SJCRH30 (cell line): ENCODE results near the gene RORB. TPM values are rescaled to one million over a fixed set of nuclear protein-coding genes. Genes with fewer than 3 reads are reported as not detected.

ENCODE experiments used
- DNase-seq, 2 experiments: peaks; one replicate each; pipeline ENCODE4 v3.0.0-alpha.2; 2015 to 2020
- H3K27ac ChIP-seq: fragments of 250-450 bp; sonication (Bioruptor Pico); 2 replicates; pipeline ENCODE4 v1.5.1; 2020; ENCODE audit warnings: mild to moderate bottlenecking, moderate library complexity
- H3K27me3 ChIP-seq: fragments of 250-450 bp; sonication (Bioruptor Pico); 2 replicates; pipeline ENCODE4 v1.5.1; 2020; ENCODE audit warnings: mild to moderate bottlenecking, moderate library complexity
- H3K36me3 ChIP-seq: fragments of 250-450 bp; sonication (Bioruptor Pico); 2 replicates; pipeline ENCODE4 v1.5.1; 2020; ENCODE audit warnings: mild to moderate bottlenecking, moderate library complexity
- H3K4me1 ChIP-seq: fragments of 250-450 bp; sonication (Bioruptor Pico); 2 replicates; pipeline ENCODE4 v1.5.1; 2020; ENCODE audit warnings: mild to moderate bottlenecking, moderate library complexity
- H3K4me3 ChIP-seq: fragments of 250-450 bp; sonication (Bioruptor Pico); 2 replicates; pipeline ENCODE4 v1.5.1; 2020; ENCODE audit warnings: mild to moderate bottlenecking, moderate library complexity
- H3K9me3 ChIP-seq: fragments of 250-450 bp; sonication (Bioruptor Pico); replicated peaks from 2 replicates; pipeline ENCODE4 v1.5.1; 2020; ENCODE audit warnings: mild to moderate bottlenecking, moderate library complexity
- total RNA-seq: library from RNA; depleted of rRNA; stranded (reverse); fragments of >200 nt; shearing (Covaris generic); gene quantifications from 2 replicates; pipeline ENCODE4 v1.2.3, GENCODE V29; 2014

RORB gene
- total RNA-seq, 1 experiment from 2014 or later = not detected

- H3K9me3 ChIP-seq = no peaks in the 10 kb centered on the region
- H3K27ac ChIP-seq = no peak overlapping the region
- no peaks in the 10 kb centered on the region for H3K4me1 ChIP-seq
- no peak for DNase-seq
- H3K4me3 ChIP-seq = no peak overlapping the region
- peaks cover 17% of the 10 kb centered on the region for H3K27me3 ChIP-seq
- no peaks in the 10 kb centered on the region for H3K36me3 ChIP-seq
Observed at GRCh38 chr9:74595286-74595685, 98.2 kb downstream of the RORB start.

GRCh38 chr9:74598874-74599273 is 101.7 kb downstream of the RORB start:
- H3K9me3 ChIP-seq = no peaks in the 10 kb centered on the region
- no peak for DNase-seq
- H3K4me3 ChIP-seq = no peak overlapping the region
- H3K36me3 ChIP-seq = no peaks in the 10 kb centered on the region
- H3K27ac ChIP-seq = no peak overlapping the region
- H3K27me3 ChIP-seq = peaks cover 15% of the 10 kb centered on the region
- no peaks in the 10 kb centered on the region for H3K4me1 ChIP-seq

GRCh38 chr9:74609671-74610405 is 112.7 kb downstream of the RORB start:
- Histone ChIP-seq H3K36me3 (no peaks in the 10 kb centered on the region), H3K4me1 (no peaks in the 10 kb centered on the region), H3K27me3 (peaks cover 7% of the 10 kb centered on the region; the same call in 1 of the 2 replicates), H3K4me3 (no peak overlapping the region), H3K27ac (no peak overlapping the region), H3K9me3 (no peaks in the 10 kb centered on the region)
- peak; percentile 5 to 38 for DNase-seq

GRCh38 chr9:74610523-74611061 is 113.5 kb downstream of the RORB start:
- H3K27me3 ChIP-seq = peaks cover 12% of the 10 kb centered on the region; the same call in 1 of the 2 replicates

GRCh38 chr9:74630228-74630627 is 133.1 kb downstream of the RORB start:
- Histone ChIP-seq H3K9me3 (no peaks in the 10 kb centered on the region), H3K27ac (no peak overlapping the region), H3K4me3 (no peak overlapping the region), H3K4me1 (no peaks in the 10 kb centered on the region; the same call in 1 of the 2 replicates), H3K27me3 (peaks cover 3% of the 10 kb centered on the region; the same call in 1 of the 2 replicates), H3K36me3 (no peaks in the 10 kb centered on the region)
- DNase-seq = no peak

More at GRCh38 chr9:74610523-74611061, 113.5 kb downstream of the RORB start:
- DNase-seq = no peak
- no peaks in the 10 kb centered on the region for H3K4me1 ChIP-seq
- H3K4me3 ChIP-seq = no peak overlapping the region
- no peaks in the 10 kb centered on the region for H3K36me3 ChIP-seq
- no peak overlapping the region for H3K27ac ChIP-seq
- no peaks in the 10 kb centered on the region for H3K9me3 ChIP-seq

GRCh38 chr9:74639112-74639511 is 142.0 kb downstream of the RORB start:
- Histone ChIP-seq H3K27me3 (peaks cover 20% of the 10 kb centered on the region; the same call in 1 of the 2 replicates), H3K27ac (no peak overlapping the region), H3K4me3 (no peak overlapping the region), H3K4me1 (no peaks in the 10 kb centered on the region), H3K9me3 (no peaks in the 10 kb centered on the region), H3K36me3 (no peaks in the 10 kb centered on the region)
- DNase-seq = no peak

GRCh38 chr9:74642376-74642775 is 145.2 kb downstream of the RORB start:
- H3K4me1 ChIP-seq = no peaks in the 10 kb centered on the region

GRCh38 chr9:74643303-74643923 is 146.3 kb downstream of the RORB start:
- Histone ChIP-seq H3K4me1 (no peaks in the 10 kb centered on the region), H3K36me3 (no peaks in the 10 kb centered on the region), H3K4me3 (no peak overlapping the region)

More at GRCh38 chr9:74642376-74642775, 145.2 kb downstream of the RORB start:
- DNase-seq = no peak
- H3K4me3 ChIP-seq = no peak overlapping the region
- H3K27ac ChIP-seq = no peak overlapping the region
- H3K36me3 ChIP-seq = no peaks in the 10 kb centered on the region
- H3K27me3 ChIP-seq = peaks cover 20% of the 10 kb centered on the region; the same call in 1 of the 2 replicates
- no peaks in the 10 kb centered on the region for H3K9me3 ChIP-seq

GRCh38 chr9:74644023-74644422 is 146.9 kb downstream of the RORB start:
- no peak for DNase-seq
- Histone ChIP-seq H3K4me3 (no peak overlapping the region), H3K27ac (no peak overlapping the region), H3K27me3 (peaks cover 20% of the 10 kb centered on the region; the same call in 1 of the 2 replicates), H3K4me1 (no peaks in the 10 kb centered on the region), H3K36me3 (no peaks in the 10 kb centered on the region), H3K9me3 (no peaks in the 10 kb centered on the region)

More at GRCh38 chr9:74643303-74643923, 146.3 kb downstream of the RORB start:
- no peak for DNase-seq
- Histone ChIP-seq H3K27me3 (peaks cover 20% of the 10 kb centered on the region; the same call in 1 of the 2 replicates), H3K9me3 (no peaks in the 10 kb centered on the region), H3K27ac (no peak overlapping the region)

GRCh38 chr9:74645007-74645639 is 148.0 kb downstream of the RORB start:
- H3K4me1 ChIP-seq = no peaks in the 10 kb centered on the region
- H3K36me3 ChIP-seq = no peaks in the 10 kb centered on the region
- peaks cover 16% of the 10 kb centered on the region; the same call in 1 of the 2 replicates for H3K27me3 ChIP-seq
- no peak overlapping the region for H3K4me3 ChIP-seq
- H3K27ac ChIP-seq = no peak overlapping the region
- no peaks in the 10 kb centered on the region for H3K9me3 ChIP-seq
- peak in 1 of 2 experiments; percentile 61 for DNase-seq

- Histone ChIP-seq H3K4me1 (no peaks in the 10 kb centered on the region), H3K9me3 (no peaks in the 10 kb centered on the region), H3K27ac (no peak overlapping the region), H3K4me3 (no peak overlapping the region), H3K27me3 (peaks cover 10% of the 10 kb centered on the region; the same call in 1 of the 2 replicates), H3K36me3 (no peaks in the 10 kb centered on the region)
- DNase-seq = no peak
Observed at GRCh38 chr9:74653410-74654080, 156.4 kb downstream of the RORB start.

GRCh38 chr9:74662674-74663073 is 165.5 kb downstream of the RORB start:
- H3K27ac ChIP-seq = no peak overlapping the region
- no peak for DNase-seq
- H3K36me3 ChIP-seq = no peaks in the 10 kb centered on the region
- H3K4me1 ChIP-seq = no peaks in the 10 kb centered on the region
- peaks cover 8% of the 10 kb centered on the region for H3K27me3 ChIP-seq
- no peak overlapping the region for H3K4me3 ChIP-seq
- no peaks in the 10 kb centered on the region for H3K9me3 ChIP-seq

- no peak for DNase-seq
- H3K4me3 ChIP-seq = no peak overlapping the region
- H3K27ac ChIP-seq = no peak overlapping the region
Observed at GRCh38 chr9:74663439-74663838, 166.3 kb downstream of the RORB start.

GRCh38 chr9:74666625-74667316 is 169.6 kb downstream of the RORB start:
- no peaks in the 10 kb centered on the region for H3K4me1 ChIP-seq
- H3K27ac ChIP-seq = no peak overlapping the region
- no peak for DNase-seq
- peaks cover 7% of the 10 kb centered on the region for H3K27me3 ChIP-seq
- no peak overlapping the region for H3K4me3 ChIP-seq
- no peaks in the 10 kb centered on the region for H3K36me3 ChIP-seq
- H3K9me3 ChIP-seq = no peaks in the 10 kb centered on the region

More at GRCh38 chr9:74663439-74663838, 166.3 kb downstream of the RORB start:
- Histone ChIP-seq H3K36me3 (no peaks in the 10 kb centered on the region), H3K27me3 (peaks cover 8% of the 10 kb centered on the region), H3K4me1 (no peaks in the 10 kb centered on the region), H3K9me3 (no peaks in the 10 kb centered on the region)
